ENCODE results near the gene AHI1.

DNA sequence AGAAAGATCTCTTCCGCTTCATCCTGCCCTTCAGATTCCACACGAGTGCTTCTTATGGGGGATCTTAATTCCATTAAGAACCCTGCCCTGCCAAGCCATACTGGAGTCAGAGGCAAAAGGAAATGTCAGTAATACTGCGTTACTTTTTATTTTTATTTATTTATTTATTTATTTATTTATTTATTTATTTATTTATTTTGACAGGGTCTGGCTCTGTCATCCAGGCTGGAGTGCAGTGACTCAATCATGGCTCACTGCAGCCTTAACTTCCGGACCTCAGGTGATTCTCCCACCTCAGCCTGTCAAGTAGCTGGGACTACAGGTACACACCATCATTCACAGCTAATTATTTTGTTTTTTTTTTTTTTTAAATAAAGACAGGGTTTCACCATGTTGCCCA, 236.9 kb downstream of the AHI1 start:
- TF ChIP-seq, protein P1, sequence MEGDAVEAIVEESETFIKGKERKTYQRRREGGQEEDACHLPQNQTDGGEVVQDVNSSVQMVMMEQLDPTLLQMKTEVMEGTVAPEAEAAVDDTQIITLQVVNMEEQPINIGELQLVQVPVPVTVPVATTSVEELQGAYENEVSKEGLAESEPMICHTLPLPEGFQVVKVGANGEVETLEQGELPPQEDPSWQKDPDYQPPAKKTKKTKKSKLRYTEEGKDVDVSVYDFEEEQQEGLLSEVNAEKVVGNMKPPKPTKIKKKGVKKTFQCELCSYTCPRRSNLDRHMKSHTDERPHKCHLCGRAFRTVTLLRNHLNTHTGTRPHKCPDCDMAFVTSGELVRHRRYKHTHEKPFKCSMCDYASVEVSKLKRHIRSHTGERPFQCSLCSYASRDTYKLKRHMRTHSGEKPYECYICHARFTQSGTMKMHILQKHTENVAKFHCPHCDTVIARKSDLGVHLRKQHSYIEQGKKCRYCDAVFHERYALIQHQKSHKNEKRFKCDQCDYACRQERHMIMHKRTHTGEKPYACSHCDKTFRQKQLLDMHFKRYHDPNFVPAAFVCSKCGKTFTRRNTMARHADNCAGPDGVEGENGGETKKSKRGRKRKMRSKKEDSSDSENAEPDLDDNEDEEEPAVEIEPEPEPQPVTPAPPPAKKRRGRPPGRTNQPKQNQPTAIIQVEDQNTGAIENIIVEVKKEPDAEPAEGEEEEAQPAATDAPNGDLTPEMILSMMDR (IDR thresholded peaks at IDR 0.05; ENCODE audit: low read depth, low read length), result no peak
- TF ChIP-seq EZH2phosphoT487 (IDR thresholded peaks at IDR 0.05; ENCODE audit: low read depth), result no peak

Measured in OCI-LY3 (cell line).